Measurements from ENCODE around the gene SCN5A. TPM values are rescaled to one million over a fixed set of nuclear protein-coding genes. Genes with fewer than 3 reads are reported as not detected.

The SCN5A gene
- total RNA-seq, 1 experiment from 2014 or later: 13.6 TPM

DNA sequence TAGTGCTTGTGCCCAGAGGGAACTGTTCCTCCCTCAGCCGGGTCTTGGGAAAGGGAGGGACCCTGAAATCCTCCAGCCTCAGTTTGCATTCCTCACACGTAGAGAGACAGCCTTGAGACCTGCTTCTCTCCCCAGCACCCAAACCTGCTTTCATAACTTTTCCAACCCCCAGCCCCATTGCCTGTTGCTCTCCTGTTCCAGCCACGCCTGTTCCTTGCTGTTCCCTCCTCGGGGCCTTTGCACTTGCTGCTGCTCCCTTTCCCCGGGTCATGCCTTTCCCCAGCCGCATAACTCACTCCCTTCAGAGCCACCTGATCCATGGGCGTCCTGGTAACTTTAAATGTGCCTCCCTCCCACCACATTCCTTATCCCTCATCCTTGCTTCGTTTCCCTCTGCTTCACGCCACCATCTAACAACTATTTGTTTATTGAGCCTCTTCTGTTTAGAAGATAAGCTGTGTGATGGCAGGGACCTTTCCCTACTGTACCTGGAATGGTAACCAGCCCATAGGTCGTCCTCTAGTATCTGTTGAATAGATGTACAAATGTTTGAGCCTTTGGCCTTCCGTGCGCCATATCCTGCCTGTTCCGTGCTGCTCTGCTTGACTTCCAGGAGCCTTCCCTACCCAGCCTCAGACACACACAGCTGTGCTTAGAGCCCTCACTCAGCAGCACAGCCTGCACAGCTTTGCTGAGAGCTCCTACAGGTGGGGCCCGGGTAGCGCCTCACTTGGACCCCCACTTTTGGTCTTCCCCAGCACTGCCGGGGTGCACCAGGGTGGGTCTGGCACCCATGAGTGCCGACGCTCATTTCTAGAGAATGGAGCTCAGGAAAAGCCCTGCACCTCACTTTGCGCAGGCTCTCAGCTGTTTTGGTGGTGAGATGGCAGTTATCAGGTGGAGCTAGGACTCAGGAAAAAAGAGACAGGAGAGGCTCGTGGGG lies 60.2 kb downstream of the SCN5A start:
- Mint-ChIP-seq H3K27me3 (ENCODE audit: low read depth) (no peaks in the 10 kb centered on the region), H3K27ac (peak overlapping the region; percentile 17; the same call in 1 of the 2 replicates), H3K4me1 (peaks cover 3% of the 10 kb centered on the region; the same call in 1 of the 2 replicates), H3K9me3 (no peaks in the 10 kb centered on the region), H3K4me3 (no peak overlapping the region), H3K36me3 (no peaks in the 10 kb centered on the region)
- POLR2A ChIA-PET: no interaction called here
- no peak for TF ChIP-seq TP53 (CRISPR knock-in tag; IDR thresholded peaks at IDR 0.05)
- TF ChIP-seq, protein P1, sequence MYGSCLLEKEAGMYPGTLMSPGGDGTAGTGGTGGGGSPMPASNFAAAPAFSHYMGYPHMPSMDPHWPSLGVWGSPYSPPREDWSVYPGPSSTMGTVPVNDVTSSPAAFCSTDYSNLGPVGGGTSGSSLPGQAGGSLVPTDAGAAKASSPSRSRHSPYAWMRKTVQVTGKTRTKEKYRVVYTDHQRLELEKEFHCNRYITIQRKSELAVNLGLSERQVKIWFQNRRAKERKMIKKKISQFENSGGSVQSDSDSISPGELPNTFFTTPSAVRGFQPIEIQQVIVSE (CRISPR knock-in tag; IDR thresholded peaks at IDR 0.05; ENCODE audit: borderline replicate concordance): no peak
- no peak for TF ChIP-seq FOXJ3 (CRISPR knock-in tag; IDR thresholded peaks at IDR 0.05; ENCODE audit: borderline replicate concordance)
- TF ChIP-seq, protein P2, sequence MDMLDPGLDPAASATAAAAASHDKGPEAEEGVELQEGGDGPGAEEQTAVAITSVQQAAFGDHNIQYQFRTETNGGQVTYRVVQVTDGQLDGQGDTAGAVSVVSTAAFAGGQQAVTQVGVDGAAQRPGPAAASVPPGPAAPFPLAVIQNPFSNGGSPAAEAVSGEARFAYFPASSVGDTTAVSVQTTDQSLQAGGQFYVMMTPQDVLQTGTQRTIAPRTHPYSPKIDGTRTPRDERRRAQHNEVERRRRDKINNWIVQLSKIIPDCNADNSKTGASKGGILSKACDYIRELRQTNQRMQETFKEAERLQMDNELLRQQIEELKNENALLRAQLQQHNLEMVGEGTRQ (CRISPR knock-in tag; IDR thresholded peaks at IDR 0.05): no peak
- TF ChIP-seq TCF7 (CRISPR knock-in tag; IDR thresholded peaks at IDR 0.05; ENCODE audit: low read depth): no peak
- TF ChIP-seq, protein P3, sequence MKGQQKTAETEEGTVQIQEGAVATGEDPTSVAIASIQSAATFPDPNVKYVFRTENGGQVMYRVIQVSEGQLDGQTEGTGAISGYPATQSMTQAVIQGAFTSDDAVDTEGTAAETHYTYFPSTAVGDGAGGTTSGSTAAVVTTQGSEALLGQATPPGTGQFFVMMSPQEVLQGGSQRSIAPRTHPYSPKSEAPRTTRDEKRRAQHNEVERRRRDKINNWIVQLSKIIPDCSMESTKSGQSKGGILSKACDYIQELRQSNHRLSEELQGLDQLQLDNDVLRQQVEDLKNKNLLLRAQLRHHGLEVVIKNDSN (CRISPR knock-in tag; IDR thresholded peaks at IDR 0.05): no peak
- no peak for TF ChIP-seq PRRX2 (CRISPR knock-in tag; IDR thresholded peaks at IDR 0.05)
- CTCF ChIA-PET: interaction anchor here (0.7 to 1.5 kb wide), 7 partner anchors 28 to 411 kb away, joined by 3 to 7 read pairs (median 3); no protein-coding TSS in a partner anchor
- ATAC-seq (no peak), DNase-seq (ENCODE audit: low spot score) (no peak)

DNA sequence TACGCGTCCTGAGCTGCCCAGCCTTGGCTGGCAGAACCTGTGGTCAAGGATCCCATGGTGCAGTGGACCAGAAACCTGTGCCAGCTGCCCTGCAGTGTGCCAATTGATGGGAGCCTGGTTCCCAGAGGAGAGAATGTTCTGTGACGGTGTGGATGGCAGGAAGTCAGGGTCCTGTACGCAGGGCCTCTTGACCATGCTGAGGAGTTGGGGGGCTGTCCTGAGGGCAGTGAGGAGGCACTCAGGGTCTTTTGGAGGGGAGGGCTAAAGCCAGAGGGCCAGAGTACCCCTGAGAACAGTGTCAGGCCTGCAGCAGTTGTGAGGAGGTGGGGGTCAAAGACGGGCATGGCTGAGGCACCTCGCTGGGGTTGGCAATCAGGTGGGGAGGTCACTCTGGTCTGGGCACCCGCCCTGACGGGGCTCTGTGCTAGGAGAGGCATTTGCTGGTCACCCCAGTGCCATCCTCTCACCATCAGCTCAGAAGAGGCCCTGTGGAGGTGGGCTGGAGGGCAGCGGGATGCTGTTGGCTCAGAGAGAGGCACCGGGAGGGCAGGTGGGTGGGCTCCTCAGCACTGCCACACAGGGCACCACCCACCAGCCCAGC lies 61.0 kb downstream of the SCN5A start:
- Mint-ChIP-seq H3K27me3 (ENCODE audit: low read depth) (no peaks in the 10 kb centered on the region), H3K4me3 (no peak overlapping the region), H3K9me3 (no peaks in the 10 kb centered on the region), H3K36me3 (no peaks in the 10 kb centered on the region), H3K4me1 (peaks cover 3% of the 10 kb centered on the region; the same call in 1 of the 2 replicates), H3K27ac (no peak overlapping the region)
- ATAC-seq (no peak), DNase-seq (ENCODE audit: low spot score) (no peak)
- POLR2A ChIA-PET: no interaction called here
- CTCF ChIA-PET: no interaction called here
- TF ChIP-seq ZNF416 (CRISPR knock-in tag; IDR thresholded peaks at IDR 0.05) (no peak), ZNF396 (CRISPR knock-in tag; IDR thresholded peaks at IDR 0.05; ENCODE audit: borderline replicate concordance) (no peak), TEAD4 (CRISPR knock-in tag; IDR thresholded peaks at IDR 0.05) (no peak), GABPB1 (CRISPR knock-in tag; IDR thresholded peaks at IDR 0.05) (no peak), ATF1 (CRISPR knock-in tag; IDR thresholded peaks at IDR 0.05) (no peak), ESRRA (CRISPR knock-in tag; IDR thresholded peaks at IDR 0.05; ENCODE audit: borderline replicate concordance) (no peak), ZNF219 (CRISPR knock-in tag; IDR thresholded peaks at IDR 0.05; ENCODE audit: borderline replicate concordance) (no peak), ZBTB21 (CRISPR knock-in tag; IDR thresholded peaks at IDR 0.05; ENCODE audit: borderline replicate concordance) (no peak), ZNF423 (CRISPR knock-in tag; IDR thresholded peaks at IDR 0.05) (no peak), FOXK1 (CRISPR knock-in tag; IDR thresholded peaks at IDR 0.05) (no peak), JUN (CRISPR knock-in tag; IDR thresholded peaks at IDR 0.05) (no peak), TEAD1 (CRISPR knock-in tag; IDR thresholded peaks at IDR 0.05) (no peak), NFYB (CRISPR knock-in tag; conservative IDR thresholded peaks at IDR 0.05; ENCODE audit: low read depth) (no peak)
- TF ChIP-seq, protein P4, sequence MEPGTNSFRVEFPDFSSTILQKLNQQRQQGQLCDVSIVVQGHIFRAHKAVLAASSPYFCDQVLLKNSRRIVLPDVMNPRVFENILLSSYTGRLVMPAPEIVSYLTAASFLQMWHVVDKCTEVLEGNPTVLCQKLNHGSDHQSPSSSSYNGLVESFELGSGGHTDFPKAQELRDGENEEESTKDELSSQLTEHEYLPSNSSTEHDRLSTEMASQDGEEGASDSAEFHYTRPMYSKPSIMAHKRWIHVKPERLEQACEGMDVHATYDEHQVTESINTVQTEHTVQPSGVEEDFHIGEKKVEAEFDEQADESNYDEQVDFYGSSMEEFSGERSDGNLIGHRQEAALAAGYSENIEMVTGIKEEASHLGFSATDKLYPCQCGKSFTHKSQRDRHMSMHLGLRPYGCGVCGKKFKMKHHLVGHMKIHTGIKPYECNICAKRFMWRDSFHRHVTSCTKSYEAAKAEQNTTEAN (CRISPR knock-in tag; IDR thresholded peaks at IDR 0.05): no peak
- TF ChIP-seq, protein P5, sequence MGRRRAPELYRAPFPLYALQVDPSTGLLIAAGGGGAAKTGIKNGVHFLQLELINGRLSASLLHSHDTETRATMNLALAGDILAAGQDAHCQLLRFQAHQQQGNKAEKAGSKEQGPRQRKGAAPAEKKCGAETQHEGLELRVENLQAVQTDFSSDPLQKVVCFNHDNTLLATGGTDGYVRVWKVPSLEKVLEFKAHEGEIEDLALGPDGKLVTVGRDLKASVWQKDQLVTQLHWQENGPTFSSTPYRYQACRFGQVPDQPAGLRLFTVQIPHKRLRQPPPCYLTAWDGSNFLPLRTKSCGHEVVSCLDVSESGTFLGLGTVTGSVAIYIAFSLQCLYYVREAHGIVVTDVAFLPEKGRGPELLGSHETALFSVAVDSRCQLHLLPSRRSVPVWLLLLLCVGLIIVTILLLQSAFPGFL (CRISPR knock-in tag; IDR thresholded peaks at IDR 0.05; ENCODE audit: borderline replicate concordance): no peak
- TF ChIP-seq, protein P6, sequence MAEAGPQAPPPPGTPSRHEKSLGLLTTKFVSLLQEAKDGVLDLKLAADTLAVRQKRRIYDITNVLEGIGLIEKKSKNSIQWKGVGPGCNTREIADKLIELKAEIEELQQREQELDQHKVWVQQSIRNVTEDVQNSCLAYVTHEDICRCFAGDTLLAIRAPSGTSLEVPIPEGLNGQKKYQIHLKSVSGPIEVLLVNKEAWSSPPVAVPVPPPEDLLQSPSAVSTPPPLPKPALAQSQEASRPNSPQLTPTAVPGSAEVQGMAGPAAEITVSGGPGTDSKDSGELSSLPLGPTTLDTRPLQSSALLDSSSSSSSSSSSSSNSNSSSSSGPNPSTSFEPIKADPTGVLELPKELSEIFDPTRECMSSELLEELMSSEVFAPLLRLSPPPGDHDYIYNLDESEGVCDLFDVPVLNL (CRISPR knock-in tag; IDR thresholded peaks at IDR 0.05; ENCODE audit: borderline replicate concordance, low read depth): no peak

All from WTC11 (cell line).